Liver (tissue), 9 donors: Measurements from ENCODE around the gene TRPM2. TPM values are rescaled to one million over a fixed set of nuclear protein-coding genes. Genes with fewer than 3 reads are reported as not detected.

ENCODE experiments used
- DNase-seq: peaks from one replicate; pipeline ENCODE4 v3.0.0-alpha.2; 2017; ENCODE audit warnings: low spot score
- H3K27ac ChIP-seq, 2 donors: one replicate each; pipeline ENCODE4 v1.7.0; 2013; ENCODE audit warnings: inconsistent platforms in 2 of 2, low read length in 2 of 2, control low read depth in 1 of 2, low read depth in 1 of 2, mild to moderate bottlenecking in 1 of 2
- H3K27me3 ChIP-seq, 4 donors: one replicate each; pipeline versions ENCODE4 v1.6.1 to v1.7.0; 2013; ENCODE audit warnings: low read length in 3 of 4, inconsistent platforms in 1 of 4, mild to moderate bottlenecking in 1 of 4, moderate library complexity in 1 of 4; ENCODE audit not compliant: control insufficient read depth in 4 of 4, insufficient read depth in 4 of 4
- H3K36me3 ChIP-seq, 4 donors: one replicate each; pipeline versions ENCODE4 v1.6.1 to v1.7.0; 2013; ENCODE audit warnings: low read length in 3 of 4, mild to moderate bottlenecking in 3 of 4, low read depth in 1 of 4, moderate library complexity in 1 of 4; ENCODE audit not compliant: control insufficient read depth in 4 of 4, insufficient read depth in 3 of 4
- H3K4me1 ChIP-seq, 4 donors: one replicate each; pipeline versions ENCODE4 v1.6.1 to v1.7.0; 2013; ENCODE audit warnings: low read length in 3 of 4, mild to moderate bottlenecking in 3 of 4, moderate library complexity in 1 of 4; ENCODE audit not compliant: control insufficient read depth in 4 of 4, insufficient read depth in 4 of 4
- H3K4me3 ChIP-seq, 3 donors: one replicate each; pipeline versions ENCODE4 v1.6.1 to v1.7.0; 2013; ENCODE audit warnings: low read length in 3 of 3, control low read depth in 1 of 3, low read depth in 1 of 3, mild to moderate bottlenecking in 1 of 3
- H3K9ac ChIP-seq, 2 donors: one replicate each; pipeline ENCODE4 v1.7.0; 2013; ENCODE audit warnings: low read length in 2 of 2, mild to moderate bottlenecking in 2 of 2, moderate library complexity in 2 of 2, control low read depth in 1 of 2, low read depth in 1 of 2
- H3K9me3 ChIP-seq, 4 donors: one replicate each; pipeline versions ENCODE4 v1.6.1 to v1.7.0; 2013; ENCODE audit warnings: low read length in 3 of 4; ENCODE audit not compliant: control insufficient read depth in 4 of 4
- EGR1 ChIP-seq, 2 donors: IDR thresholded peaks; 2 replicates each; pipeline ENCODE4 v1.6.1; 2016 to 2018; ENCODE audit warnings: antibody characterized with exemption in 2 of 2, low read depth in 2 of 2
- FOXA1 ChIP-seq: IDR thresholded peaks from 2 replicates; pipeline ENCODE4 v1.6.1; 2016; ENCODE audit warnings: antibody characterized with exemption
- FOXA2 ChIP-seq: IDR thresholded peaks from 2 replicates; pipeline ENCODE4 v1.6.1; 2016; ENCODE audit warnings: antibody characterized with exemption
- GABPA ChIP-seq, 2 donors: IDR thresholded peaks in 1 of 2; conservative IDR thresholded peaks in 1 of 2; 2 replicates each; pipeline ENCODE4 v1.6.1; 2016; ENCODE audit warnings: antibody characterized with exemption in 2 of 2, mild to moderate bottlenecking in 1 of 2, moderate library complexity in 1 of 2
- HNF4A ChIP-seq, 2 donors: conservative IDR thresholded peaks; 2 replicates each; pipeline ENCODE4 v1.6.1; 2016; ENCODE audit warnings: antibody characterized with exemption in 2 of 2, mild to moderate bottlenecking in 2 of 2
- HNF4G ChIP-seq: IDR thresholded peaks from 2 replicates; pipeline ENCODE4 v1.6.1; 2016; ENCODE audit warnings: antibody characterized with exemption
- JUND ChIP-seq, 2 donors: IDR thresholded peaks; 2 replicates each; pipeline ENCODE4 v1.6.1; 2016; ENCODE audit warnings: antibody characterized with exemption in 2 of 2
- NR2F2 ChIP-seq: IDR thresholded peaks from 2 replicates; pipeline ENCODE4 v1.6.1; 2016; ENCODE audit warnings: antibody characterized with exemption
- RAD21 ChIP-seq, 2 donors: IDR thresholded peaks; 2 replicates each; pipeline ENCODE4 v1.6.1; 2016; ENCODE audit warnings: antibody characterized with exemption in 2 of 2, mild to moderate bottlenecking in 2 of 2
- RXRA ChIP-seq, 2 donors: IDR thresholded peaks; 2 replicates each; pipeline ENCODE4 v1.6.1; 2017 to 2018; ENCODE audit warnings: antibody characterized with exemption in 2 of 2, mild to moderate bottlenecking in 1 of 2
- SP1 ChIP-seq: IDR thresholded peaks from 2 replicates; pipeline ENCODE4 v1.6.1; 2018; ENCODE audit warnings: antibody characterized with exemption, mild to moderate bottlenecking
- TAF1 ChIP-seq: conservative IDR thresholded peaks from 2 replicates; pipeline ENCODE4 v1.6.1; 2016; ENCODE audit warnings: antibody characterized with exemption, mild to moderate bottlenecking
- YY1 ChIP-seq: IDR thresholded peaks from 2 replicates; pipeline ENCODE4 v1.6.1; 2016; ENCODE audit warnings: antibody characterized with exemption, mild to moderate bottlenecking
- WGBS: extraction: QIAGEN DNeasy Blood & Tissue Kit; methylation state at CpG from one replicate; pipeline ENCODE4 v1.1.7; 2013; 5-methylcytosine and 5-hydroxymethylcytosine counted together
- polyA plus RNA-seq, 2 donors: library from polyadenylated mRNA; stranded (reverse) in 1 of 2; unstranded in 1 of 2; fragments of 200-250 nt in 1 of 2; fragments of >200 nt in 1 of 2; fragmentation: Nextera tagmentation in 1 of 2; extraction: Ambion mirVana in 1 of 2; gene quantifications; one replicate each; pipeline versions ENCODE4 v1.2.1 to v1.2.3, GENCODE V29; 2013 to 2015
- total RNA-seq, 2 donors: library from RNA; depleted of rRNA; stranded (reverse); fragments of >200 nt; gene quantifications; one replicate each; pipeline ENCODE4 v1.2.3, GENCODE V29; 2014
- TF ChIP-seq, protein P1 (sequence below): fragments of 150-350 bp; IDR thresholded peaks from 2 replicates; pipeline ENCODE4 v1.5.1; 2017; ENCODE audit warnings: improper control_type of control experiment, low read depth, low read length; ENCODE audit not compliant: missing input control
- TF ChIP-seq, protein P2 (sequence below): IDR thresholded peaks from 2 replicates; pipeline ENCODE4 v1.6.1; 2016; ENCODE audit warnings: antibody characterized with exemption
- TF ChIP-seq, protein P3 (sequence below): IDR thresholded peaks from 2 replicates; pipeline ENCODE4 v1.6.1; 2016; ENCODE audit warnings: antibody characterized with exemption, mild to moderate bottlenecking
- TF ChIP-seq, protein P4 (sequence below): IDR thresholded peaks from 2 replicates; pipeline ENCODE4 v1.6.1; 2016; ENCODE audit warnings: antibody characterized with exemption
- TF ChIP-seq, protein P5 (sequence below): IDR thresholded peaks from 2 replicates; pipeline ENCODE4 v1.6.1; 2016; ENCODE audit warnings: antibody characterized with exemption
- donor health status: healthy.
- donor health status: healthy.
- donor health status: healthy.
- donor health status: healthy.
- donor health status: healthy.

TRPM2 gene
- total and polyA plus RNA-seq, 4 donors, result 0.43 to 1.3 (median 0.63) TPM

DNA sequence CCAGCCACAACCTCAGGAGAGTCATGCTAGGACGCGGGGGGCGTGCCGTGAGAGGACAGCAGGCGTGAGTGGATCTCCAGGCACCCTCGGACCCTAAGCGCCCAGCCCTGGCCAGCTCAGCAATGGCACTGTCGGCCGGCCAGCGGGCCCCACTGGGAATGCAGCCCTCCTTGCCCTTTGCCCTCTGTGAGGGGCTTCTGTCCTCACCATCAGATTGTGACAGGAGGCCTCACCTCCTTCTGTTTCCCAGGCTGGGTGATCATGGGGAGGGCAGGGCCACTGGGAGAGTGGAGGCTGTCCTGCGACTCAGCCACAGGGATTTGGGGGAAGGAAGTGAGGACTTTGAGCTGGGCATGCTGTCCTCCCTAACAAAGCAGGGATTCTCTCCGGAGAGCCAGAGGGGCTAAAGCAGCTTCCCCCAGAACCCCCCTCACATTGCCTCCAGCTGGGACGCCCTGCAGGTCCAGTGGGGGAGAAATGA lies 95.3 kb downstream of the TRPM2 start:
- no peak overlapping the region for H3K27ac ChIP-seq
- no peaks in the 10 kb centered on the region for H3K27me3 ChIP-seq
- H3K9me3 ChIP-seq, result no peaks in the 10 kb centered on the region
- 79% methylated on average over 13 of the region's 13 CpGs for WGBS
- H3K36me3 ChIP-seq, result no peaks in the 10 kb centered on the region
- H3K4me3 ChIP-seq, result no peak overlapping the region
- TF ChIP-seq, protein P1, sequence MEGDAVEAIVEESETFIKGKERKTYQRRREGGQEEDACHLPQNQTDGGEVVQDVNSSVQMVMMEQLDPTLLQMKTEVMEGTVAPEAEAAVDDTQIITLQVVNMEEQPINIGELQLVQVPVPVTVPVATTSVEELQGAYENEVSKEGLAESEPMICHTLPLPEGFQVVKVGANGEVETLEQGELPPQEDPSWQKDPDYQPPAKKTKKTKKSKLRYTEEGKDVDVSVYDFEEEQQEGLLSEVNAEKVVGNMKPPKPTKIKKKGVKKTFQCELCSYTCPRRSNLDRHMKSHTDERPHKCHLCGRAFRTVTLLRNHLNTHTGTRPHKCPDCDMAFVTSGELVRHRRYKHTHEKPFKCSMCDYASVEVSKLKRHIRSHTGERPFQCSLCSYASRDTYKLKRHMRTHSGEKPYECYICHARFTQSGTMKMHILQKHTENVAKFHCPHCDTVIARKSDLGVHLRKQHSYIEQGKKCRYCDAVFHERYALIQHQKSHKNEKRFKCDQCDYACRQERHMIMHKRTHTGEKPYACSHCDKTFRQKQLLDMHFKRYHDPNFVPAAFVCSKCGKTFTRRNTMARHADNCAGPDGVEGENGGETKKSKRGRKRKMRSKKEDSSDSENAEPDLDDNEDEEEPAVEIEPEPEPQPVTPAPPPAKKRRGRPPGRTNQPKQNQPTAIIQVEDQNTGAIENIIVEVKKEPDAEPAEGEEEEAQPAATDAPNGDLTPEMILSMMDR, result no peak
- TF ChIP-seq HNF4G (no peak), GABPA (IDR thresholded peaks at IDR 0.05 in 1 of 2, conservative IDR thresholded peaks at IDR 0.05 in 1 of 2) (no peak), RXRA (IDR thresholded peaks at IDR 0.05) (no peak), JUND (IDR thresholded peaks at IDR 0.05) (no peak), FOXA1 (no peak), HNF4A (conservative IDR thresholded peaks at IDR 0.05) (no peak), SP1 (no peak), RAD21 (IDR thresholded peaks at IDR 0.05) (no peak), TAF1 (no peak), NR2F2 (no peak), EGR1 (IDR thresholded peaks at IDR 0.05; ENCODE audit: low read depth in 2 of 2) (no peak), YY1 (no peak), FOXA2 (no peak)
- TF ChIP-seq, protein P2, sequence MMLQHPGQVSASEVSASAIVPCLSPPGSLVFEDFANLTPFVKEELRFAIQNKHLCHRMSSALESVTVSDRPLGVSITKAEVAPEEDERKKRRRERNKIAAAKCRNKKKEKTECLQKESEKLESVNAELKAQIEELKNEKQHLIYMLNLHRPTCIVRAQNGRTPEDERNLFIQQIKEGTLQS, result no peak
- TF ChIP-seq, protein P3, sequence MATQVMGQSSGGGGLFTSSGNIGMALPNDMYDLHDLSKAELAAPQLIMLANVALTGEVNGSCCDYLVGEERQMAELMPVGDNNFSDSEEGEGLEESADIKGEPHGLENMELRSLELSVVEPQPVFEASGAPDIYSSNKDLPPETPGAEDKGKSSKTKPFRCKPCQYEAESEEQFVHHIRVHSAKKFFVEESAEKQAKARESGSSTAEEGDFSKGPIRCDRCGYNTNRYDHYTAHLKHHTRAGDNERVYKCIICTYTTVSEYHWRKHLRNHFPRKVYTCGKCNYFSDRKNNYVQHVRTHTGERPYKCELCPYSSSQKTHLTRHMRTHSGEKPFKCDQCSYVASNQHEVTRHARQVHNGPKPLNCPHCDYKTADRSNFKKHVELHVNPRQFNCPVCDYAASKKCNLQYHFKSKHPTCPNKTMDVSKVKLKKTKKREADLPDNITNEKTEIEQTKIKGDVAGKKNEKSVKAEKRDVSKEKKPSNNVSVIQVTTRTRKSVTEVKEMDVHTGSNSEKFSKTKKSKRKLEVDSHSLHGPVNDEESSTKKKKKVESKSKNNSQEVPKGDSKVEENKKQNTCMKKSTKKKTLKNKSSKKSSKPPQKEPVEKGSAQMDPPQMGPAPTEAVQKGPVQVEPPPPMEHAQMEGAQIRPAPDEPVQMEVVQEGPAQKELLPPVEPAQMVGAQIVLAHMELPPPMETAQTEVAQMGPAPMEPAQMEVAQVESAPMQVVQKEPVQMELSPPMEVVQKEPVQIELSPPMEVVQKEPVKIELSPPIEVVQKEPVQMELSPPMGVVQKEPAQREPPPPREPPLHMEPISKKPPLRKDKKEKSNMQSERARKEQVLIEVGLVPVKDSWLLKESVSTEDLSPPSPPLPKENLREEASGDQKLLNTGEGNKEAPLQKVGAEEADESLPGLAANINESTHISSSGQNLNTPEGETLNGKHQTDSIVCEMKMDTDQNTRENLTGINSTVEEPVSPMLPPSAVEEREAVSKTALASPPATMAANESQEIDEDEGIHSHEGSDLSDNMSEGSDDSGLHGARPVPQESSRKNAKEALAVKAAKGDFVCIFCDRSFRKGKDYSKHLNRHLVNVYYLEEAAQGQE, result no peak
- TF ChIP-seq, protein P4, sequence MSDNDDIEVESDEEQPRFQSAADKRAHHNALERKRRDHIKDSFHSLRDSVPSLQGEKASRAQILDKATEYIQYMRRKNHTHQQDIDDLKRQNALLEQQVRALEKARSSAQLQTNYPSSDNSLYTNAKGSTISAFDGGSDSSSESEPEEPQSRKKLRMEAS, result no peak
- TF ChIP-seq, protein P5, sequence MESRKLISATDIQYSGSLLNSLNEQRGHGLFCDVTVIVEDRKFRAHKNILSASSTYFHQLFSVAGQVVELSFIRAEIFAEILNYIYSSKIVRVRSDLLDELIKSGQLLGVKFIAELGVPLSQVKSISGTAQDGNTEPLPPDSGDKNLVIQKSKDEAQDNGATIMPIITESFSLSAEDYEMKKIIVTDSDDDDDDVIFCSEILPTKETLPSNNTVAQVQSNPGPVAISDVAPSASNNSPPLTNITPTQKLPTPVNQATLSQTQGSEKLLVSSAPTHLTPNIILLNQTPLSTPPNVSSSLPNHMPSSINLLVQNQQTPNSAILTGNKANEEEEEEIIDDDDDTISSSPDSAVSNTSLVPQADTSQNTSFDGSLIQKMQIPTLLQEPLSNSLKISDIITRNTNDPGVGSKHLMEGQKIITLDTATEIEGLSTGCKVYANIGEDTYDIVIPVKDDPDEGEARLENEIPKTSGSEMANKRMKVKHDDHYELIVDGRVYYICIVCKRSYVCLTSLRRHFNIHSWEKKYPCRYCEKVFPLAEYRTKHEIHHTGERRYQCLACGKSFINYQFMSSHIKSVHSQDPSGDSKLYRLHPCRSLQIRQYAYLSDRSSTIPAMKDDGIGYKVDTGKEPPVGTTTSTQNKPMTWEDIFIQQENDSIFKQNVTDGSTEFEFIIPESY, result no peak
- no peaks in the 10 kb centered on the region for H3K4me1 ChIP-seq
- no peak overlapping the region for H3K9ac ChIP-seq
- DNase-seq, result no peak
